A549 (cell line): ENCODE results near the gene TBL1X.

Experiments
- KDM1A ChIP-seq: fragments of 200-600 bp; sonication (generic); IDR thresholded peaks from 2 replicates; pipeline ENCODE4 v1.6.1; 2016; ENCODE audit warnings: low read depth, mild to moderate bottlenecking
- POLR2A ChIP-seq: IDR thresholded peaks from 2 replicates; pipeline ENCODE4 v1.6.1; 2012; ENCODE audit warnings: mild to moderate bottlenecking, low read length
- REST ChIP-seq: fragments of 200-600 bp; sonication (generic); IDR thresholded peaks from 2 replicates; pipeline ENCODE4 v1.6.1; 2016; ENCODE audit warnings: antibody characterized with exemption, mild to moderate bottlenecking, moderate library complexity

DNA sequence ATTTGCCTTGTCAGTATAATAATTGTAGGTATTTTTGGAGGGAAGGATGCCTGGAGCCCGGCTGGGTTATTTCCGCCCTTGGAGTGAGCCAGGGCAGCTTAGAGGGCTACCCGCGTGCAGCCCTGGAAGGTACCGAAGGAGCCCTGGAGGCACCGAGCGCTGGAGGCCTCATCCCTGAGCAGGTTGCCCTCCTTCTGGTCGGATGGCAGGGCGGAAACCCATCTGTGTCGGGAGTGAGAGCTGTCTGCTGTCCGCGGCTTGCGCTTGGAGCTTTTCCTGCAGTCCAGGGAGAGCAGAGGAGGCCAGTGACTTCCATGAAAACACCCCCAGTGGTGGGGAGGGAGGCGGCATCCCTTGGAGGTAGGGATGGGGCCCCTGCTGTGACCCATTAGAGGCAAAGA lies 122.1 kb downstream of the TBL1X start:
- TF ChIP-seq POLR2A, result no peak
- TF ChIP-seq REST, result no peak
- TF ChIP-seq KDM1A, result no peak
